Measurements from ENCODE around the gene OGDH.
"Not testable (repeated sequence)": the region's sequence is repeated elsewhere in the genome, so short reads cannot be mapped to it uniquely, and the experiment has no call there.

Gene OGDH

GRCh38 chr7:44590910-44591309, 15.5 kb upstream of the OGDH start:
- Histone ChIP-seq H3K36me3 (ENCODE audit: control insufficient read depth in 4 of 4, insufficient read depth in 4 of 4, low read length in 3 of 4) (no peaks in the 10 kb centered on the region), H3K9me3 (ENCODE audit: control extremely low read depth in 1 of 5, control insufficient read depth in 4 of 5, insufficient read depth in 2 of 5, low read depth in 1 of 5, low read length in 4 of 5) (no peaks in the 10 kb centered on the region), H3K27me3 (replicated peaks in 2 of 5; ENCODE audit: control insufficient read depth in 4 of 5, insufficient read depth in 5 of 5, low read length in 4 of 5) (no peaks in the 10 kb centered on the region), H3K4me1 (ENCODE audit: control extremely low read depth in 1 of 4, control insufficient read depth in 4 of 4, insufficient read depth in 4 of 4, low read length in 3 of 4) (peaks cover 0 to 2% (median 0%) of the 10 kb centered on the region in 4 experiments), H3K4me3 (ENCODE audit: control insufficient read depth in 1 of 7, extremely low read depth in 1 of 7, insufficient read depth in 4 of 7, low read depth in 2 of 7, low read length in 6 of 7) (no peak overlapping the region), H3K27ac (ENCODE audit: insufficient read depth in 1 of 2, low read depth in 1 of 2, low read length in 2 of 2, poor library complexity in 1 of 2, severe bottlenecking in 2 of 2) (no peak overlapping the region)
- no peak for DNase-seq
- WGBS (ENCODE audit: insufficient coverage), result 100% methylated on average over 1 of the region's 1 CpG
- POLR2A ChIA-PET, result no interaction called here
- CTCF ChIA-PET, result interaction anchor here (0.5 to 1.4 kb wide), 5 partner anchors 11 to 545 kb away, joined by 3 to 4 read pairs (median 4); no protein-coding TSS in a partner anchor

- POLR2A ChIA-PET, result interaction anchor here (0.7 kb wide), 1 partner anchor 127 kb away, joined by 3 read pairs; no protein-coding TSS in a partner anchor
- CTCF ChIA-PET, result no interaction called here
- Histone ChIP-seq H3K27me3 (replicated peaks in 2 of 5; ENCODE audit: control insufficient read depth in 4 of 5, insufficient read depth in 5 of 5, low read length in 4 of 5) (no peaks in the 10 kb centered on the region), H3K4me1 (ENCODE audit: control extremely low read depth in 1 of 4, control insufficient read depth in 4 of 4, insufficient read depth in 4 of 4, low read length in 3 of 4) (no peaks in the 10 kb centered on the region), H3K27ac (ENCODE audit: insufficient read depth in 1 of 2, low read depth in 1 of 2, low read length in 2 of 2, poor library complexity in 1 of 2, severe bottlenecking in 2 of 2) (no peak overlapping the region), H3K36me3 (ENCODE audit: control insufficient read depth in 4 of 4, insufficient read depth in 4 of 4, low read length in 3 of 4) (no peaks in the 10 kb centered on the region), H3K9me3 (ENCODE audit: control extremely low read depth in 1 of 5, control insufficient read depth in 4 of 5, insufficient read depth in 2 of 5, low read depth in 1 of 5, low read length in 4 of 5) (no peaks in the 10 kb centered on the region), H3K4me3 (ENCODE audit: control insufficient read depth in 1 of 7, extremely low read depth in 1 of 7, insufficient read depth in 4 of 7, low read depth in 2 of 7, low read length in 6 of 7) (no peak overlapping the region)
- DNase-seq, result no peak
- WGBS (ENCODE audit: insufficient coverage), result 93% methylated on average over 4 of the region's 5 CpGs
Measured at GRCh38 chr7:44595934-44596635, 10.3 kb upstream of the OGDH start.

- CTCF ChIA-PET; DNase-seq; H3K27ac ChIP-seq (ENCODE audit: insufficient read depth in 1 of 2, low read depth in 1 of 2, low read length in 2 of 2, poor library complexity in 1 of 2, severe bottlenecking in 2 of 2); H3K4me3 ChIP-seq (ENCODE audit: control insufficient read depth in 1 of 7, extremely low read depth in 1 of 7, insufficient read depth in 4 of 7, low read depth in 2 of 7, low read length in 6 of 7); H3K27me3 ChIP-seq (replicated peaks in 2 of 5; ENCODE audit: control insufficient read depth in 4 of 5, insufficient read depth in 5 of 5, low read length in 4 of 5); H3K36me3 ChIP-seq (ENCODE audit: control insufficient read depth in 4 of 4, insufficient read depth in 4 of 4, low read length in 3 of 4); POLR2A ChIA-PET; H3K9me3 ChIP-seq (ENCODE audit: control extremely low read depth in 1 of 5, control insufficient read depth in 4 of 5, insufficient read depth in 2 of 5, low read depth in 1 of 5, low read length in 4 of 5); H3K4me1 ChIP-seq (ENCODE audit: control extremely low read depth in 1 of 4, control insufficient read depth in 4 of 4, insufficient read depth in 4 of 4, low read length in 3 of 4): not testable (repeated sequence)
- WGBS (ENCODE audit: insufficient coverage), result 97% methylated on average over 6 of the region's 8 CpGs
Measured at GRCh38 chr7:44597181-44597580, 9.2 kb upstream of the OGDH start.

- CTCF ChIA-PET, result interaction anchor here (1.0 kb wide), 1 partner anchor 41 kb away, joined by 3 read pairs; no protein-coding TSS in a partner anchor
- H3K4me3 ChIP-seq (ENCODE audit: control insufficient read depth in 1 of 7, extremely low read depth in 1 of 7, insufficient read depth in 4 of 7, low read depth in 2 of 7, low read length in 6 of 7), result no peak overlapping the region
- 100% methylated on average over 2 of the region's 3 CpGs for WGBS (ENCODE audit: insufficient coverage)
- H3K4me1 ChIP-seq (ENCODE audit: control extremely low read depth in 1 of 4, control insufficient read depth in 4 of 4, insufficient read depth in 4 of 4, low read length in 3 of 4), result no peaks in the 10 kb centered on the region
- no peak for DNase-seq
- peaks cover 0 to 2% (median 0%) of the 10 kb centered on the region in 5 experiments for H3K27me3 ChIP-seq (replicated peaks in 2 of 5; ENCODE audit: control insufficient read depth in 4 of 5, insufficient read depth in 5 of 5, low read length in 4 of 5)
- no peak overlapping the region for H3K27ac ChIP-seq (ENCODE audit: insufficient read depth in 1 of 2, low read depth in 1 of 2, low read length in 2 of 2, poor library complexity in 1 of 2, severe bottlenecking in 2 of 2)
- H3K36me3 ChIP-seq (ENCODE audit: control insufficient read depth in 4 of 4, insufficient read depth in 4 of 4, low read length in 3 of 4), result no peaks in the 10 kb centered on the region
- POLR2A ChIA-PET, result no interaction called here
- no peaks in the 10 kb centered on the region for H3K9me3 ChIP-seq (ENCODE audit: control extremely low read depth in 1 of 5, control insufficient read depth in 4 of 5, insufficient read depth in 2 of 5, low read depth in 1 of 5, low read length in 4 of 5)
Measured at GRCh38 chr7:44599222-44599621, 7.2 kb upstream of the OGDH start.

- DNase-seq, result no peak
- Histone ChIP-seq H3K36me3 (ENCODE audit: control insufficient read depth in 4 of 4, insufficient read depth in 4 of 4, low read length in 3 of 4) (no peaks in the 10 kb centered on the region), H3K4me1 (ENCODE audit: control extremely low read depth in 1 of 4, control insufficient read depth in 4 of 4, insufficient read depth in 4 of 4, low read length in 3 of 4) (peaks cover 7 to 18% (median 12%) of the 10 kb centered on the region in 4 experiments), H3K4me3 (ENCODE audit: control insufficient read depth in 1 of 7, extremely low read depth in 1 of 7, insufficient read depth in 4 of 7, low read depth in 2 of 7, low read length in 6 of 7) (no peak overlapping the region), H3K9me3 (ENCODE audit: control extremely low read depth in 1 of 5, control insufficient read depth in 4 of 5, insufficient read depth in 2 of 5, low read depth in 1 of 5, low read length in 4 of 5) (no peaks in the 10 kb centered on the region), H3K27me3 (replicated peaks in 2 of 5; ENCODE audit: control insufficient read depth in 4 of 5, insufficient read depth in 5 of 5, low read length in 4 of 5) (peaks cover 0 to 2% (median 0%) of the 10 kb centered on the region in 5 experiments), H3K27ac (ENCODE audit: insufficient read depth in 1 of 2, low read depth in 1 of 2, low read length in 2 of 2, poor library complexity in 1 of 2, severe bottlenecking in 2 of 2) (no peak overlapping the region)
- WGBS (ENCODE audit: insufficient coverage), result 67% methylated on average over 1 of the region's 1 CpG
- CTCF ChIA-PET, result interaction anchor here (1.2 kb wide), 1 partner anchor 11 kb away, joined by 4 read pairs; no protein-coding TSS in a partner anchor
- POLR2A ChIA-PET, result no interaction called here
Measured at GRCh38 chr7:44602576-44602910, 3.9 kb upstream of the OGDH start.

- ChIA-PET POLR2A (no interaction called here), CTCF (no interaction called here)
- H3K4me3 ChIP-seq (ENCODE audit: control insufficient read depth in 1 of 7, extremely low read depth in 1 of 7, insufficient read depth in 4 of 7, low read depth in 2 of 7, low read length in 6 of 7), result no peak overlapping the region
- WGBS (ENCODE audit: insufficient coverage), result 89% methylated on average over 2 of the region's 6 CpGs
- no peaks in the 10 kb centered on the region for H3K36me3 ChIP-seq (ENCODE audit: control insufficient read depth in 4 of 4, insufficient read depth in 4 of 4, low read length in 3 of 4)
- no peak for DNase-seq
- peaks cover 8 to 24% (median 14%) of the 10 kb centered on the region in 4 experiments for H3K4me1 ChIP-seq (ENCODE audit: control extremely low read depth in 1 of 4, control insufficient read depth in 4 of 4, insufficient read depth in 4 of 4, low read length in 3 of 4)
- H3K9me3 ChIP-seq (ENCODE audit: control extremely low read depth in 1 of 5, control insufficient read depth in 4 of 5, insufficient read depth in 2 of 5, low read depth in 1 of 5, low read length in 4 of 5), result no peaks in the 10 kb centered on the region
- H3K27ac ChIP-seq (ENCODE audit: insufficient read depth in 1 of 2, low read depth in 1 of 2, low read length in 2 of 2, poor library complexity in 1 of 2, severe bottlenecking in 2 of 2), result no peak overlapping the region
- peaks cover 0 to 2% (median 0%) of the 10 kb centered on the region in 5 experiments for H3K27me3 ChIP-seq (replicated peaks in 2 of 5; ENCODE audit: control insufficient read depth in 4 of 5, insufficient read depth in 5 of 5, low read length in 4 of 5)
Measured at GRCh38 chr7:44603193-44603592, 3.2 kb upstream of the OGDH start.

- H3K27ac ChIP-seq (ENCODE audit: insufficient read depth in 1 of 2, low read depth in 1 of 2, low read length in 2 of 2, poor library complexity in 1 of 2, severe bottlenecking in 2 of 2), result no peak overlapping the region
- H3K4me1 ChIP-seq (ENCODE audit: control extremely low read depth in 1 of 4, control insufficient read depth in 4 of 4, insufficient read depth in 4 of 4, low read length in 3 of 4), result peaks cover 8 to 38% (median 21%) of the 10 kb centered on the region in 4 experiments
- ChIA-PET POLR2A (no interaction called here), CTCF (no interaction called here)
- DNase-seq, result no peak
- H3K27me3 ChIP-seq (replicated peaks in 2 of 5; ENCODE audit: control insufficient read depth in 4 of 5, insufficient read depth in 5 of 5, low read length in 4 of 5), result peaks cover 0 to 2% (median 0%) of the 10 kb centered on the region in 5 experiments
- H3K4me3 ChIP-seq (ENCODE audit: control insufficient read depth in 1 of 7, extremely low read depth in 1 of 7, insufficient read depth in 4 of 7, low read depth in 2 of 7, low read length in 6 of 7), result no peak overlapping the region
- WGBS (ENCODE audit: insufficient coverage), result 83% methylated on average over 1 of the region's 2 CpGs
- H3K36me3 ChIP-seq (ENCODE audit: control insufficient read depth in 4 of 4, insufficient read depth in 4 of 4, low read length in 3 of 4), result no peaks in the 10 kb centered on the region
- H3K9me3 ChIP-seq (ENCODE audit: control extremely low read depth in 1 of 5, control insufficient read depth in 4 of 5, insufficient read depth in 2 of 5, low read depth in 1 of 5, low read length in 4 of 5), result no peaks in the 10 kb centered on the region
Measured at GRCh38 chr7:44604941-44605340, 1.5 kb upstream of the OGDH start.

Data from common myeloid progenitor, CD34-positive (primary cell).